ENCODE data around the gene ELAVL1.
A peak's percentile ranks its signal among the peaks of the same experiment; 100 is the strongest.

The ELAVL1 gene

DNA sequence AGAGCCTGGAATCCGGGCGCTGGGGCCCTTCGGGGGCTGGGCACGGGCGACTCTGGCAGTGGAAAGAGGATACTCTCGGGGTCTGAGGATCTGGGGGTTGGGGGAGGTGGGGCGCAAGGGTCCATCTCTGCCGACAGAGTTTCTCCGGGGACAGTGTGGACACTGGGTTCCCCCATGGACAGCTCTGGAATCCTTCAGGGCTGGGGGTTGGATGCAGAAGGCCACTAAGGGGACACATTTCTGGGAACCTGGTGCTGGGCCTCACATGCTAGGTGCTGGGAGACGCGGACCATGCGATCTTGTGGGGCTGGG lies 88.5 kb downstream of the ELAVL1 start:
- in situ Hi-C loops (cut with HindIII; ENCODE audit: low sequenced_read_pairs): no loop called here
- DNase-seq (ENCODE audit: low read depth): no peak
- TF ChIP-seq CTCF (IDR thresholded peaks at IDR 0.05; ENCODE audit: low read depth, low read length, missing control alignments): no peak
- no peak overlapping the region for H3K4me3 ChIP-seq (ENCODE audit: low read depth, low read length)

DNA sequence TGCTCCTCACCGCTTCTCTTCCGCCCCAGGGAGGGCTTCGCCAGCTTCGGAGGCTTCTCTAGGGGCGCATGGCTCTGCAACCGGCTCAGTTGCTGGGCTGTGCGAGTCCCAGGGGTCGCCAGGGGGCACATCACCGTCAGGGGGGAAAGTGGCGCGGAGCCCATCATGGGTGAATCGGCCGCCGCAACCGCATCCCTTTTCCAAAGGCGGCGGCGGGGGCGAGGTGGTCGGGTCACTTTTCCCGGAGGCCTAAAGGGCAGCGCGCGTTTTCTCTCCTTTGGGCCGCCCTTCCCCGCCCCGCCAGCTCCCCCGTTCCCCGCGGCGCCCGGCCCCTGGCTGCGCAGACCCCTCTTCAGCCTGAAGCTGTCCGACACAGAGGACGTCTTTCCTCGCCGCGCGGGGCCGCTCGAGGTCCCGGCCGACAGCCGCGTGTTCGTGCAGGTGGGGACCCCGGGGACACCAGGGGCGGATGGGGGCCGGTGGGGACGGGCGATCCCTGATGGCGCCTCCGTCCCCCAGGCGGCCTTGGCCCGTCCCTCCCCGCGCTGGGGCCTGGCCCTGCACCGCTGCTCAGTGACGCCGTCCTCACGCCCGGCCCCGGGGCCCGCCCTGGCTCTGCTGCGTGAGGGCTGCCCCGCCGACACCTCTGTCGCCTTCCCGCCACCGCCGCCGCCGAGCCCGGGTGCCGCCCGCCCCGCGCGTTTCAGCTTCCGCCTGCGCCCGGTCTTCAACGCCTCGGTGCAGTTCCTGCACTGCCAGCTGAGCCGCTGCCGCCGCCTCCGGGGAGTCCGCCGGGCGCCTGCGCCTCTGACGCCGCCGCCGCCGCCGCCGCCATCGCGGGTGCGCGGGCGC lies 89.1 kb downstream of the ELAVL1 start:
- no peak for DNase-seq (ENCODE audit: low read depth)
- in situ Hi-C loops (cut with HindIII; ENCODE audit: low sequenced_read_pairs): no loop called here
- no peak for TF ChIP-seq CTCF (IDR thresholded peaks at IDR 0.05; ENCODE audit: low read depth, low read length, missing control alignments)
- H3K4me3 ChIP-seq (ENCODE audit: low read depth, low read length): peak overlapping the region; percentile 20

GRCh38 chr19:7915250-7916102 lies 90.0 kb downstream of the ELAVL1 start:
- H3K4me3 ChIP-seq (ENCODE audit: low read depth, low read length): no peak overlapping the region
- in situ Hi-C loops (cut with HindIII; ENCODE audit: low sequenced_read_pairs): no loop called here

DNA sequence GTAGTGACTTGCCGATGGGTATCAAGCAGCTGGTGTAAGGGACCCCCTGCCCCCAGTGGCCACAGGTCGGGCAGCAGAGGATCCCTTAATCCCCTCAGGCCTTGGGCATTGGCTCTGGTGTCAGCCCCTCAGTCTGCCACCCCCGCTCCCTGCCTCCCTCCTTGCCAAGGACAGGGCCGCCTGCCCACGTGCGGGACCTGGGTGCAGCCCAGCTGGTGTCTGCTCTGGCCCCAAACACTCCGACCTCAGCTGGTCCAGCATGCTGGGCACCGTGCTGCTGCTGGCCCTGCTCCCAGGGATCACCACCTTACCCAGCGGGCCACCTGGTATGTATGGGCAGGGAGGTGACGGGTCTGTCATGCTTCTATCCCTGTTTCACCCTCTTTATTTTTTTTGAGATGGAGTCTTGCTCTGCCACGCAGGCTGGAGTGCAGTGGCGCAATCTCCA lies 90.8 kb downstream of the ELAVL1 start, which contains the start of gene TGFBR3L:
TGFBR3L (plus strand) TSS at position 233 of the 448 bp plus-strand sequence.
- TF ChIP-seq CTCF (IDR thresholded peaks at IDR 0.05; ENCODE audit: low read depth, low read length, missing control alignments): no peak
- in situ Hi-C loops (cut with HindIII; ENCODE audit: low sequenced_read_pairs): no loop called here
- no peak within 1 kb of the TSS for H3K4me3 ChIP-seq (ENCODE audit: low read depth, low read length)
- no peak for DNase-seq (ENCODE audit: low read depth)

More at GRCh38 chr19:7915250-7916102, 90.0 kb downstream of the ELAVL1 start:
- DNase-seq (ENCODE audit: low read depth): no peak
- no peak for TF ChIP-seq CTCF (IDR thresholded peaks at IDR 0.05; ENCODE audit: low read depth, low read length, missing control alignments)

DNA sequence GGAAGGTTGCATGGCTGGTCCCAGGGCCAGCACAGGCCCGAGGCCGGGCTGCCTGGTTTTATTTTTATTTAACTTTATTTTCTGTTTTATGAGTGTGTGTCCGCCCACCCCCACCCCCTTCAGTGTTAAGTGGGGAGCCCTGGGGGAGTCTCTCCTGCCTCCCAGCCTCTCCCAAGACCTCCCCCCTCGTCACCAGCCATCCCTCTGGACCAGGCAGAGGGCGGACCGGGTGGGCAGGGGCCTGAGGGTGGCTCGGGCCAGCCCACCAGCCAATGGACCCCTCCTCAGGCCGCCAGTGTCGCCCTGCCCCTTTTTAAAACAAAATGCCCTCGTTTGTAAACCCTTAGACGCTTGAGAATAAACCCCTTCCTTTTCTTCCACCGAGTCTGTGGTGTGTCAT lies 91.3 kb downstream of the ELAVL1 start:
- H3K4me3 ChIP-seq (ENCODE audit: low read depth, low read length): no peak overlapping the region
- in situ Hi-C loops (cut with HindIII; ENCODE audit: low sequenced_read_pairs): no loop called here
- no peak for TF ChIP-seq CTCF (IDR thresholded peaks at IDR 0.05; ENCODE audit: low read depth, low read length, missing control alignments)
- no peak for DNase-seq (ENCODE audit: low read depth)

DNA sequence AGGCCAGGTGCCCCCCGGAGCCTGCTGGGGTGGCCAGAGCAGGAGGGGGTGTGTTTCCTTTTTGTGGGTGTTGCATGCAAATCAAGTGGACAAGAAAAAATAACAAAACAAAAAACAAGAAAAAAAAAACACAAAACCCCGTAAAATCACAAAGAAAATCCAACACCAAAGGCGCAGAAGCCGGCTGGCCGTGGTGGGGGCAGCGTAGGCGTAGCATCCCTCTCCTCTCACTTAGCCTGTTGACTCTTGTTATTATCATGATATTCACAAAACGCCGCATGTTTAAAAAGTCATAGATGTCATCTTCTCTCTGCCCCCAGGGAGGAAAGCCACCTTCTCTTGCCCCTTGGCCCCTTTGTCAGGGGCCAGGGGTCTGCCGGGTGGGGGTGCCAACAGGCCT lies 91.8 kb downstream of the ELAVL1 start:
- in situ Hi-C loops (cut with HindIII; ENCODE audit: low sequenced_read_pairs): no loop called here
- TF ChIP-seq CTCF (IDR thresholded peaks at IDR 0.05; ENCODE audit: low read depth, low read length, missing control alignments): no peak
- no peak for DNase-seq (ENCODE audit: low read depth)
- no peak overlapping the region for H3K4me3 ChIP-seq (ENCODE audit: low read depth, low read length)

All from astrocyte of the cerebellum (primary cell).